Mesendoderm (in vitro differentiated cells): ENCODE measurements around the gene TDRD12.
"Not testable (repeated sequence)": the region's sequence is repeated elsewhere in the genome, so short reads cannot be mapped to it uniquely, and the experiment has no call there.

Experiments used
- DNase-seq: peaks from one replicate; pipeline ENCODE4 v3.0.0; 2013
- H2AK5ac ChIP-seq: 2 replicates; pipeline ENCODE4 v1.6.1; 2013; ENCODE audit warnings: low read length, inconsistent platforms
- H2BK120ac ChIP-seq: 2 replicates; pipeline ENCODE4 v1.6.1; 2013; ENCODE audit warnings: low read depth, mild to moderate bottlenecking, low read length, moderate library complexity, mixed read lengths
- H2BK15ac ChIP-seq: replicated peaks from 2 replicates; pipeline ENCODE4 v1.6.1; 2013; ENCODE audit warnings: low read depth, mild to moderate bottlenecking, moderate library complexity
- H2BK5ac ChIP-seq: 2 replicates; pipeline ENCODE4 v1.6.1; 2013; ENCODE audit warnings: low read length, inconsistent platforms
- H3K18ac ChIP-seq: 2 replicates; pipeline ENCODE4 v1.6.1; 2013; ENCODE audit warnings: mild to moderate bottlenecking, low read length, mixed read lengths
- H3K23ac ChIP-seq: one replicate; pipeline ENCODE4 v1.6.1; 2013; ENCODE audit warnings: low read length
- H3K27ac ChIP-seq: 2 replicates; pipeline ENCODE4 v1.5.1; 2013; ENCODE audit warnings: low read depth, mild to moderate bottlenecking, inconsistent platforms, low read length, moderate library complexity
- H3K27me3 ChIP-seq: 2 replicates; pipeline ENCODE4 v1.6.1; 2013; ENCODE audit warnings: low read length, control low read depth, mild to moderate bottlenecking, inconsistent platforms; ENCODE audit not compliant: insufficient read depth, poor library complexity
- H3K36me3 ChIP-seq: 2 replicates; pipeline ENCODE4 v1.6.1; 2013; ENCODE audit warnings: low read length, inconsistent platforms; ENCODE audit not compliant: control insufficient read depth, insufficient read depth
- H3K4ac ChIP-seq: one replicate; pipeline ENCODE4 v1.6.1; 2013; ENCODE audit warnings: low read depth, mild to moderate bottlenecking, low read length, moderate library complexity
- H3K4me1 ChIP-seq: 2 replicates; pipeline ENCODE4 v1.6.1; 2013; ENCODE audit warnings: low read depth, low read length, inconsistent platforms; ENCODE audit not compliant: control insufficient read depth
- H3K4me2 ChIP-seq: 2 replicates; pipeline ENCODE4 v1.6.1; 2013; ENCODE audit warnings: low read length
- H3K4me3 ChIP-seq: 2 replicates; pipeline ENCODE4 v1.5.1; 2013; ENCODE audit warnings: mild to moderate bottlenecking, low read length
- H3K56ac ChIP-seq: one replicate; pipeline ENCODE4 v1.6.1; 2013; ENCODE audit warnings: low read length
- H3K79me1 ChIP-seq: 2 replicates; pipeline ENCODE4 v1.6.1; 2013; ENCODE audit warnings: low read length, inconsistent platforms
- H3K79me2 ChIP-seq: 2 replicates; pipeline ENCODE4 v1.6.1; 2013; ENCODE audit warnings: mild to moderate bottlenecking, low read length; ENCODE audit not compliant: control insufficient read depth, insufficient read depth
- H3K9ac ChIP-seq: 2 replicates; pipeline ENCODE4 v1.6.1; 2013; ENCODE audit warnings: low read length, inconsistent platforms
- H4K5ac ChIP-seq: one replicate; pipeline ENCODE4 v1.6.1; 2013; ENCODE audit warnings: low read length
- H4K8ac ChIP-seq: one replicate; pipeline ENCODE4 v1.6.1; 2013; ENCODE audit warnings: low read depth, mild to moderate bottlenecking, control low read depth, low read length, moderate library complexity
- WGBS: extraction: QIAGEN DNeasy Blood & Tissue Kit; methylation state at CpG from one replicate; pipeline ENCODE4 v1.1.7; 2013; ENCODE audit warnings: low lambda C conversion rate, missing lambda C conversion rate; ENCODE audit not compliant: insufficient coverage; ENCODE audit errors: extremely low coverage; 5-methylcytosine and 5-hydroxymethylcytosine counted together

Gene TDRD12

GRCh38 chr19:32830231-32831014 lies 110.9 kb downstream of the TDRD12 start:
- Histone ChIP-seq H3K27ac (no peak overlapping the region), H2AK5ac (no peak overlapping the region)
- no CpG with 5 or more reads among the region's 8 CpGs for WGBS

DNA sequence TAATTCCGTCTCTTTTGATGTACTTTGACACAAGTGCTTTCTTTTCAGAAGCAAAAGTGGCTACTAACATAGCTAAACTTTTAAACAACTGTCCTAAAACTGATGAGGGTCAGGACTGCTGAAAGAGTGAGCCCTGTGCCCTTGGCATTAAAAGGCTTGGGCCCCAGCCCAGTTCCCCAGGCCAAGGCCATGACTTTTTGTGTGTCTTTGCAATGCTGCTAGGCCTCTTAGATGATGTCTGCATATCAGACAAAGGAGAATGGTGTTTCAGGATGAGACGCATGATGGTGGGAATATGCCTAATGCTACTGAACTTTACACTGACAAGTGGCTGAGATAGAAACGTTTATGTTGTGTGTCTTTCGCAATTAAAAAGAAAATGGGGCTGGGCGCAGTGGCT lies 112.0 kb downstream of the TDRD12 start:
- no peak for DNase-seq
- no peak overlapping the region for H2BK15ac ChIP-seq
- H3K79me1 ChIP-seq = no peaks in the 10 kb centered on the region
- H3K18ac ChIP-seq = no peak overlapping the region
- H3K56ac ChIP-seq = no peak overlapping the region
- H2BK5ac ChIP-seq = no peak overlapping the region
- no peak overlapping the region for H4K5ac ChIP-seq
- no CpG with 5 or more reads among the region's 5 CpGs for WGBS
- no peak overlapping the region for H3K4me3 ChIP-seq
- H4K8ac ChIP-seq = no peak overlapping the region
- H3K27me3 ChIP-seq = no peaks in the 10 kb centered on the region
- no peak overlapping the region for H3K9ac ChIP-seq
- no peak overlapping the region for H2BK120ac ChIP-seq
- H3K36me3 ChIP-seq = no peaks in the 10 kb centered on the region
- H3K4ac ChIP-seq = no peak overlapping the region
- no peak overlapping the region for H3K27ac ChIP-seq
- H3K79me2 ChIP-seq = no peaks in the 10 kb centered on the region
- no peak overlapping the region for H2AK5ac ChIP-seq
- no peak overlapping the region for H3K23ac ChIP-seq
- no peaks in the 10 kb centered on the region for H3K4me1 ChIP-seq
- no peak overlapping the region for H3K4me2 ChIP-seq

More at GRCh38 chr19:32830231-32831014, 110.9 kb downstream of the TDRD12 start:
- H3K4me3 ChIP-seq = no peak overlapping the region
- no peak for DNase-seq
- no peak overlapping the region for H2BK5ac ChIP-seq
- H3K79me2 ChIP-seq = no peaks in the 10 kb centered on the region
- H3K27me3 ChIP-seq = no peaks in the 10 kb centered on the region
- no peak overlapping the region for H3K4me2 ChIP-seq
- H3K4me1 ChIP-seq = no peaks in the 10 kb centered on the region
- H2BK15ac ChIP-seq = no peak overlapping the region
- no peak overlapping the region for H3K4ac ChIP-seq
- no peak overlapping the region for H4K8ac ChIP-seq
- no peak overlapping the region for H3K56ac ChIP-seq
- H3K18ac ChIP-seq = no peak overlapping the region
- no peak overlapping the region for H2BK120ac ChIP-seq
- no peak overlapping the region for H3K9ac ChIP-seq
- no peak overlapping the region for H4K5ac ChIP-seq
- no peaks in the 10 kb centered on the region for H3K79me1 ChIP-seq
- H3K23ac ChIP-seq = no peak overlapping the region
- no peaks in the 10 kb centered on the region for H3K36me3 ChIP-seq

GRCh38 chr19:32832094-32832493 lies 112.5 kb downstream of the TDRD12 start:
- H3K9ac ChIP-seq, H3K23ac ChIP-seq, H3K79me2 ChIP-seq, H4K5ac ChIP-seq, H4K8ac ChIP-seq, H3K56ac ChIP-seq, H2BK15ac ChIP-seq, H3K27ac ChIP-seq, H3K27me3 ChIP-seq, H3K79me1 ChIP-seq, H3K4me2 ChIP-seq, H2BK5ac ChIP-seq, H2AK5ac ChIP-seq, H3K36me3 ChIP-seq, H3K4me3 ChIP-seq, H3K4ac ChIP-seq, H3K4me1 ChIP-seq, H3K18ac ChIP-seq, H2BK120ac ChIP-seq, DNase-seq: not testable (repeated sequence)
- no CpG with 5 or more reads among the region's 12 CpGs for WGBS

DNA sequence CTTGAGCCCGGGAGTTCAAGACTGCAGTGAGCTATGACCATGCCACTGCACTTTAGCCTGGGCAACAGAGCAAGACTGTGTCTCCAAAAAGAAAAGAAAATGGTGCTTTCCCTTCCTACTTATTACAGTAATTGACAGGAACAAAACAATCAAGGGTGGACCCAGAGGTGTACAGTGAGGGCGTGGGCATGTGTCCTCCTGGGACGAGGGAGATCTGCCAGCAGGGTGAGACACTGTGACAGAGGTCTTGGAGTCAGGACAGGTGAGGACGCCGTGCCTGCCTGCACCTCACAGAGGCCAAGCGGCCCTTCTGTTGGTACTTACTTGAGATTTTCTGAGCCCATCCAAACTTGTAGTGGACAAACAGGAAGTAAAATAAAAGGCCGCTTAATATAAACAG lies 113.3 kb downstream of the TDRD12 start:
- H4K5ac ChIP-seq, H3K79me1 ChIP-seq, H3K4ac ChIP-seq, H3K9ac ChIP-seq, H3K18ac ChIP-seq, H2BK120ac ChIP-seq, H2BK15ac ChIP-seq, H2AK5ac ChIP-seq, H3K56ac ChIP-seq, H3K23ac ChIP-seq, H2BK5ac ChIP-seq, H3K27ac ChIP-seq, H4K8ac ChIP-seq, H3K79me2 ChIP-seq, H3K4me3 ChIP-seq, H3K4me1 ChIP-seq, DNase-seq, H3K4me2 ChIP-seq, H3K27me3 ChIP-seq, H3K36me3 ChIP-seq: not testable (repeated sequence)
- WGBS = no CpG with 5 or more reads among the region's 7 CpGs

GRCh38 chr19:32833388-32833787 lies 113.8 kb downstream of the TDRD12 start:
- not testable (repeated sequence) for H3K27ac ChIP-seq, H3K4me2 ChIP-seq, H3K4ac ChIP-seq, H3K4me3 ChIP-seq, H3K27me3 ChIP-seq, H3K18ac ChIP-seq, H3K36me3 ChIP-seq, H3K79me1 ChIP-seq, H2BK5ac ChIP-seq, H4K5ac ChIP-seq, H3K23ac ChIP-seq, H2AK5ac ChIP-seq, H2BK15ac ChIP-seq, H4K8ac ChIP-seq, DNase-seq, H3K4me1 ChIP-seq, H2BK120ac ChIP-seq, H3K56ac ChIP-seq, H3K9ac ChIP-seq, H3K79me2 ChIP-seq
- no CpG with 5 or more reads among the region's 7 CpGs for WGBS

DNA sequence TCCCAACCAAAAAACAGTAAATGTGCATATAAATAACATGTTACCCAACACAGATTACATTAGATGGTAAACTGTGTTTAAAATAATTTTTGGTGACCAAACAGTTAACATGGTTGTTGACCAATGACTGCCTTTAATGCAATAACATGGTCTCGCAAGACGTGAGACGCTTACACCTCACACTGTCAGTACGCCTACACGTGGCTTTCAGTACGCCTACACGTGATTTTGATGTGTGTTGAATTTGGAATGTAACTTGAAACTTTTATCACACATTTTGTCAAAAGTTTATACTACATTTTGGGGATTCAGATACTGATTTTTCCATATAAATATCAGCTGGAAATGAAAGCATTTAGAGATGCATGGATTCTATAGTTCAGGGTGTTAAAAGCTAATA lies 118.0 kb downstream of the TDRD12 start:
- H4K5ac ChIP-seq = no peak overlapping the region
- no peaks in the 10 kb centered on the region for H3K79me2 ChIP-seq
- no peaks in the 10 kb centered on the region for H3K36me3 ChIP-seq
- no peak for DNase-seq
- no peak overlapping the region for H4K8ac ChIP-seq
- H3K27me3 ChIP-seq = no peaks in the 10 kb centered on the region
- no peak overlapping the region for H3K4ac ChIP-seq
- no peak overlapping the region for H3K18ac ChIP-seq
- no CpG with 5 or more reads among the region's 7 CpGs for WGBS
- H3K4me2 ChIP-seq = no peak overlapping the region
- H3K4me1 ChIP-seq = no peaks in the 10 kb centered on the region
- H3K27ac ChIP-seq = no peak overlapping the region
- H3K79me1 ChIP-seq = no peaks in the 10 kb centered on the region
- H3K23ac ChIP-seq = no peak overlapping the region
- H3K9ac ChIP-seq = no peak overlapping the region
- H2BK15ac ChIP-seq = no peak overlapping the region
- H2BK5ac ChIP-seq = no peak overlapping the region
- H2BK120ac ChIP-seq = no peak overlapping the region
- no peak overlapping the region for H3K56ac ChIP-seq
- H2AK5ac ChIP-seq = no peak overlapping the region
- H3K4me3 ChIP-seq = no peak overlapping the region
